ENCODE measurements around the gene MRRF. TPM values are rescaled to one million over a fixed set of nuclear protein-coding genes. Genes with fewer than 3 reads are reported as not detected.

MRRF gene
- total and polyA plus RNA-seq, 2 experiments from 2014 or later, result 23.7 to 30.8 TPM

GRCh38 chr9:122302237-122303093, 37.8 kb downstream of the MRRF start:
- no peak overlapping the region for H3K4me2 ChIP-seq (ENCODE audit: unreplicated experiment)
- WGBS, 2 experiments (ENCODE audit: low coverage in 1 of 2, low lambda C conversion rate in 2 of 2, missing lambda C conversion rate in 2 of 2), result 96 to 97% methylated on average over 5 of the region's 5 CpGs
- in situ Hi-C loops (cut with MboI), result no loop called here
- H3K9me2 ChIP-seq (ENCODE audit: insufficient read depth), result no peaks in the 10 kb centered on the region
- no peak overlapping the region for H3K27ac ChIP-seq
- H3K9me3 ChIP-seq (ENCODE audit: low read depth), result no peaks in the 10 kb centered on the region
- H3K4me1 ChIP-seq (ENCODE audit: insufficient read depth), result peaks cover 12% of the 10 kb centered on the region
- no peaks in the 10 kb centered on the region for H3K27me3 ChIP-seq (replicated peaks; ENCODE audit: insufficient read depth)
- H3K9ac ChIP-seq, result no peak overlapping the region
- no peak for DNase-seq
- H3K79me2 ChIP-seq (ENCODE audit: insufficient read depth), result peaks cover 54% of the 10 kb centered on the region
- TF ChIP-seq EZH2phosphoT487 (IDR thresholded peaks at IDR 0.05; ENCODE audit: insufficient read depth, low read depth) (no peak), EZH2 (IDR thresholded peaks at IDR 0.05; ENCODE audit: insufficient read depth, poor library complexity, severe bottlenecking) (no peak)
- no peak overlapping the region for H3K4me3 ChIP-seq
- 0 out of 2 replicates have a peak, but pooled peaks cover 6% of the 10 kb centered on the region for H4K20me1 ChIP-seq (ENCODE audit: insufficient read depth)
- no peak overlapping the region for H2AFZ ChIP-seq
- peaks cover 22% of the 10 kb centered on the region for H3F3A ChIP-seq (ENCODE audit: insufficient read depth)
- H3K36me3 ChIP-seq (ENCODE audit: low read depth), result 0 out of 2 replicates have a peak, but pooled peaks cover 7% of the 10 kb centered on the region

- H3K27me3 ChIP-seq (replicated peaks; ENCODE audit: insufficient read depth), result no peaks in the 10 kb centered on the region
- no peak overlapping the region for H3K27ac ChIP-seq
- H3F3A ChIP-seq (ENCODE audit: insufficient read depth), result peaks cover 22% of the 10 kb centered on the region
- H3K4me2 ChIP-seq (ENCODE audit: unreplicated experiment), result no peak overlapping the region
- peaks cover 28% of the 10 kb centered on the region for H3K79me2 ChIP-seq (ENCODE audit: insufficient read depth)
- peaks cover 12% of the 10 kb centered on the region for H3K4me1 ChIP-seq (ENCODE audit: insufficient read depth)
- in situ Hi-C loops (cut with MboI), result no loop called here
- no peak overlapping the region for H2AFZ ChIP-seq
- H3K9me2 ChIP-seq (ENCODE audit: insufficient read depth), result no peaks in the 10 kb centered on the region
- TF ChIP-seq EZH2 (IDR thresholded peaks at IDR 0.05; ENCODE audit: insufficient read depth, poor library complexity, severe bottlenecking) (no peak), EZH2phosphoT487 (IDR thresholded peaks at IDR 0.05; ENCODE audit: insufficient read depth, low read depth) (no peak)
- H3K9ac ChIP-seq, result no peak overlapping the region
- 0 out of 2 replicates have a peak, but pooled peaks cover 10% of the 10 kb centered on the region for H3K36me3 ChIP-seq (ENCODE audit: low read depth)
- no peak for DNase-seq
- no peak overlapping the region for H3K4me3 ChIP-seq
- H4K20me1 ChIP-seq (ENCODE audit: insufficient read depth), result 0 out of 2 replicates have a peak, but pooled peaks cover 6% of the 10 kb centered on the region
- 84 to 91% methylated on average over 5 of the region's 5 CpGs for whole genome bisulfite sequencing, 2 experiments (ENCODE audit: low coverage in 1 of 2, low lambda C conversion rate in 2 of 2, missing lambda C conversion rate in 2 of 2)
- H3K9me3 ChIP-seq (ENCODE audit: low read depth), result no peaks in the 10 kb centered on the region
These were observed 42.4 kb downstream of the MRRF start for GRCh38 chr9:122307061-122307460.

DNA sequence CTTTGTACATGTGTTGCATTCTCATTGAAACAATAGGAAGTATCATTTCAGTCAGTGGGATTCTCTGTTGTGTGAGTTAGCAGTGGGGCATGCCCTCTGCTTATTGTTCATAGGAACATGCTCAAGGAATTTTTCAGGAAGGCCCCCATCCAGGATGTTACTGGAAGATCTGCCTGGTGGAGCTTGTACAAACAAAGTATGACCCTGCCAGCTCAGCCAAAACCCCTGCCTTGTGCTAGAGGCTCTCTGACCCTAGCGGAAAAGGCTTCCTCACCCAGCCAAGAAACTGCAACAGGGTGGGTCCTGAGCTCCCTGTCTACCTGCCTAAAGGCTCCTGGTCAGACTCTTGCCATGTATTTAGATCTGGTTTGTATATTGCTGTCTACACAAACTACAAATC, 43.2 kb downstream of the MRRF start:
- 0 out of 2 replicates have a peak, but pooled peaks cover 7% of the 10 kb centered on the region for H3K36me3 ChIP-seq (ENCODE audit: low read depth)
- no peaks in the 10 kb centered on the region for H3K9me2 ChIP-seq (ENCODE audit: insufficient read depth)
- no peaks in the 10 kb centered on the region for H3K9me3 ChIP-seq (ENCODE audit: low read depth)
- WGBS, 2 experiments (ENCODE audit: low coverage in 1 of 2, low lambda C conversion rate in 2 of 2, missing lambda C conversion rate in 2 of 2), result 100% methylated on average over 1 of the region's 1 CpG
- H3F3A ChIP-seq (ENCODE audit: insufficient read depth), result peaks cover 14% of the 10 kb centered on the region
- H3K4me3 ChIP-seq, result no peak overlapping the region
- no peaks in the 10 kb centered on the region for H3K27me3 ChIP-seq (replicated peaks; ENCODE audit: insufficient read depth)
- TF ChIP-seq EZH2phosphoT487 (IDR thresholded peaks at IDR 0.05; ENCODE audit: insufficient read depth, low read depth) (no peak), EZH2 (IDR thresholded peaks at IDR 0.05; ENCODE audit: insufficient read depth, poor library complexity, severe bottlenecking) (no peak)
- in situ Hi-C loops (cut with MboI), result no loop called here
- H3K4me1 ChIP-seq (ENCODE audit: insufficient read depth), result peaks cover 12% of the 10 kb centered on the region
- H3K79me2 ChIP-seq (ENCODE audit: insufficient read depth), result peaks cover 22% of the 10 kb centered on the region; the same call in 1 of the 2 replicates
- H3K27ac ChIP-seq, result no peak overlapping the region
- DNase-seq, result no peak
- no peak overlapping the region for H3K9ac ChIP-seq
- H2AFZ ChIP-seq, result no peak overlapping the region
- H3K4me2 ChIP-seq (ENCODE audit: unreplicated experiment), result no peak overlapping the region
- no peaks in the 10 kb centered on the region for H4K20me1 ChIP-seq (ENCODE audit: insufficient read depth)

DNA sequence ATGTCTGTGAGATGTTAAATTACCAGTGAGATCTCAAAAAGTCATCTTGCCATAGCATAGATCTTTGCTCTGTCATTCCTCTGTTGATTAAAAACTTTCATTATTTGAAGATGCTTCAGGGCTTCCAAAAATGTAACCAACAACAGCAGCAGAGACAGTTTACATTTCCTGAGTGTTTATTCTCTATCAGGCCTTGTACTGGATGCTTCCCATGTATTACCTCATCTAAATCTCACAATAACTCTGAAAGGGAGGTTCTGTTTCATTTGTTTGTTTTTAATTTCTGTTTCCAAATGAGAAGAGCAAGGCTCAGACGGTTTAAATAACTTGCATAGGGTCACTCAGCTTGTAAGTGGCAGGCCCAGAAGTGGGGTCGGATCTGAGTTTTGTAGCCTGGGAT, 45.2 kb downstream of the MRRF start:
- no peak overlapping the region for H3K27ac ChIP-seq
- in situ Hi-C loops (cut with MboI), result no loop called here
- H3K9me2 ChIP-seq (ENCODE audit: insufficient read depth), result no peaks in the 10 kb centered on the region
- no peak overlapping the region for H3K9ac ChIP-seq
- DNase-seq, result no peak
- H4K20me1 ChIP-seq (ENCODE audit: insufficient read depth), result no peaks in the 10 kb centered on the region
- H3K4me2 ChIP-seq (ENCODE audit: unreplicated experiment), result no peak overlapping the region
- no peaks in the 10 kb centered on the region for H3K27me3 ChIP-seq (replicated peaks; ENCODE audit: insufficient read depth)
- H3K36me3 ChIP-seq (ENCODE audit: low read depth), result peaks cover 21% of the 10 kb centered on the region; the same call in 1 of the 2 replicates
- no peaks in the 10 kb centered on the region for H3K4me1 ChIP-seq (ENCODE audit: insufficient read depth)
- H3F3A ChIP-seq (ENCODE audit: insufficient read depth), result peaks cover 2% of the 10 kb centered on the region; the same call in 1 of the 2 replicates
- H2AFZ ChIP-seq, result no peak overlapping the region
- no peaks in the 10 kb centered on the region for H3K9me3 ChIP-seq (ENCODE audit: low read depth)
- WGBS, 2 experiments (ENCODE audit: low coverage in 1 of 2, low lambda C conversion rate in 2 of 2, missing lambda C conversion rate in 2 of 2), result 30 to 37% methylated on average over 2 of the region's 2 CpGs
- peaks cover 19% of the 10 kb centered on the region; the same call in 1 of the 2 replicates for H3K79me2 ChIP-seq (ENCODE audit: insufficient read depth)
- TF ChIP-seq EZH2phosphoT487 (IDR thresholded peaks at IDR 0.05; ENCODE audit: insufficient read depth, low read depth) (no peak), EZH2 (IDR thresholded peaks at IDR 0.05; ENCODE audit: insufficient read depth, poor library complexity, severe bottlenecking) (no peak)
- no peak overlapping the region for H3K4me3 ChIP-seq
